ENCODE measurements around the gene ZNF267.
"Not testable (repeated sequence)": the region's sequence is repeated elsewhere in the genome, so short reads cannot be mapped to it uniquely, and the experiment has no call there.

ZNF267 gene

DNA sequence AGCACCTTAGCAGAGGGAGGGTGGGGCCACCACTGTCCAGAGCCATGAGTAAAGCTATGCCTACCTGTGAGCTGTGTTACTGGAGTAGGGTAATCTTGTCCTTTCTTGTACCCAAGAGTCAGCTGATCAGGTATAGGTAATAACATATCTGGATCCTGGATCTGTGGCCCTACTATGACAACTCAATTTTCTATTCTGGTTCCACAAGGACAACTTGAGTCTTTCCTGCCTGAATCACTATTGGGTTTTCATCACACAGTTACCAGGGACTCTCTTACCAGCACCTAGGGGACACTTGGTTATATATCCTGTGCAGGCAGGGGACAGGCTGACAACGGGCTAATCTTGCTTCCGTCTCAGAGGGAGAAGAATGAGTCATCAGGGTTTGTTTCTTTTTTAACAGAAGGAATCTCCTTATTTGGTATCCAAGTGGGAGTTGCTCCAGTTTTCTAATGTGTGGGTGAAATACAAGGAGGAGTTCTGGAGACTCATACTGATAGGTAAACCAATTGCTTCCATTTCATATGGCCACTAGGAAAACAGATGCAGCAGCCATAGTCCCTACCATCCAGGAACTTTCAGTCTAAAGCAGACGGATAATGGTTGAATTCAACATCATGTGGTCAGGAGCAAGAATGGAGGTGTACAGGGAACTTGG is 6.8 kb downstream of the ZNF267 start:
- DNase-seq: no peak

DNA sequence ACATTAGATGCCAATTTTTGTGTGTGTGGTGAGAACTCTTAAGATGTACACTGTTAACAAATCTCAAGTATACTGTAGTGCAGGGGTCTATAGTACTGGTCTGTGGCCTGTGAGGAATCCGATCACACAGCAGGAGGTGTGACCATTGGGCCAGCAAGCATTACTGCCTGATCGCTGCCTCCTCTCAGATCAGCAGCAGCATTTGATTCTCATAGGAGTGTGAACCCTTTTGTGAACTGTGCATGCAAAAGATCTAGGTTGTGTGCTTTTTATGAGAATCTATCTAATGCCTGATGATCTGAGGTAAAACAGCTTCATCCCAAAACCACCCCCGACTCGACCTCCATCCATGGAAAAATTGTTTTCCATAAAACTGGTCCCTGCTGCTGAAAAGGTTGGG is 12.6 kb downstream of the ZNF267 start:
- no peak for DNase-seq

DNA sequence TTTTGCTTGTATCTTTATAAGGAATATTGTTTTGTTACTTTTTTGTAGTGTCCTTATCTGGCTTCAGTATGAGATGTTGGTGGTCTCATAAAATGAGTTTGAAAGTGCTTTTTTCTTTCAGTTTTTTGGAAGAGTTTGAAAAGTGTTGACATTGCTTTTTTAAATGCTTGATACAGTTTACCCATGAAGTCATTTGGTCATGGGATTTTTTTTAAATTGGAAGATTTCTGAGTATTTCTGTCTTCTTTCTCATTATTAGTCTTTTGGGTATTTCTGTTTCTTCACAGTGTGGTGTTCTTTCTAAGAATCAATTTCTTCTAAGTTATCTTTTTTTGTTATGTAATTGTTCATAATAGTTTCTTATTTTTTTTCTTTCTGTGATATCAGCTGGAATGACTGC is 15.1 kb downstream of the ZNF267 start:
- no peak for DNase-seq

DNA sequence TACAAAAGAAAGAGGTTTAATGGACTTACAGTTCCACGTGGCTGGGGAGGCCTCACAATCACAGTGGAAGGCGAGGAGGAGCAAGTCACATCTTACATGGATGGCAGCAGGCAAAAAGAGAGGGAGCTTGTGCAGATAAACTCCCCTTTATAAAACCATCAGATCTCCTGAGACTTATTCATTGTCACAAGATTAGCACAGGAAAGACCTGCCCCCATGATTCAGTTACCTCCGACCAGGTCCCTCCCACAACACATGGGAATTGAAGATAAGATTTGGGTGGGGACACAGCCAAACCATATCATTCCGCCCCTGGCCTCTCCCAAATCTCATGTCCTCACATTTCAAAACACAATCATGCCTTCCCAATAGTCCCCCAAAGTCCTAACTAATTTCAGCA is 18.5 kb downstream of the ZNF267 start:
- DNase-seq: not testable (repeated sequence)

DNA sequence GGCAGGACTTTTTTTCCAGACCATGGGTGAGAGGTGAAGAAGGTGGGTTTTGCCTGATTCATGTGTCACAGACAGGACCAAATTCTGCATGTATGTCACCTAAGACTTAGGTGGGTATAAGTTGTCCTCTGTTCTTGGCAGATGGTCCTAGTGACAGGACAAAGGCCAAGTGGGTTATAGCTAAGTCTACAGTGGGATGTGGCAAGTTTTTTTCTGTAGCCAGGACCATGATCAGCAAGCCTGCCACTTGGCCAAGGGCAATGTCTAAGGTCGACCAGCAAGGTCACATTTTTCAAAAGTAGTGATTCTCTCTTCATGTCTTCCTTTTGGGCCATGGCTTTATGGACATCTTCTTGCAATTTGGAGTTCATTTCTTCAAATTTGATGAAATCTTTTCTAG is 20.2 kb downstream of the ZNF267 start:
- DNase-seq: no peak

DNA sequence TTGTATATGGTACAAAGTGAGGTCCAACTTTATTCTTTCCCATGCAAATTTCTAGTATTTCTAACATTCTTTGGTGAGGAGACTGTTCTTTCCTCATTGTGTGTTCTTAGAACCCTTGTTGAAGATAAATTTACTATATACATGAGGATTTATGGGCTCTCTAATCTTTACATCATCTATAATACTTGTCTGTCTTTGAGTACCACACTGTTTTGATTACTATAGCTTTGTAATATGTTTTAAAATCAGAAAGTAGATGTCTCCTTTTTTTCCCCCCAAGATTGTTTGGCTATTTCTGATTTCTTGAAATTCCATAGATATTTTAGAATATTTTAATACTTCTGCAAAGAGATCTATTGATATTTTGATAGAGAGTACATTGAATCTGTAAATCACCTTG is 23.7 kb downstream of the ZNF267 start:
- DNase-seq: no peak

DNA sequence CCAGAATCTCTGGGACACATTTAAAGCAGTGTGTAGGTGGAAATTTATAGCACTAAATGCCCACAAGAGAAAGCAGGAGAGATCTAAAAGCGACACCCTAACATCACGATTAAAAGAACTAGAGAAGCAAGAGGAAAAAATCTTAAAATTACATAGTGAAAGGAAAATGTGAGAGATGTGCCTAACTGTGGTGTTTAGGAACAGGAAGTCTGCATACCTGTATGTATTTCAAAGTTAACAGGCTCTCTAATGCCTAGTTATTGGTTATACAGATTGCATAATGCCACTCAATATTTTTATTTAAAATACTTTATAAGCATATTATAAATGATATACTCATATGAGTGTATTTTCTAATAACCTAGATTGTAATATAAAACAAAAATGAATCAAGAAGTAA is 25.9 kb downstream of the ZNF267 start:
- no peak for DNase-seq

DNA sequence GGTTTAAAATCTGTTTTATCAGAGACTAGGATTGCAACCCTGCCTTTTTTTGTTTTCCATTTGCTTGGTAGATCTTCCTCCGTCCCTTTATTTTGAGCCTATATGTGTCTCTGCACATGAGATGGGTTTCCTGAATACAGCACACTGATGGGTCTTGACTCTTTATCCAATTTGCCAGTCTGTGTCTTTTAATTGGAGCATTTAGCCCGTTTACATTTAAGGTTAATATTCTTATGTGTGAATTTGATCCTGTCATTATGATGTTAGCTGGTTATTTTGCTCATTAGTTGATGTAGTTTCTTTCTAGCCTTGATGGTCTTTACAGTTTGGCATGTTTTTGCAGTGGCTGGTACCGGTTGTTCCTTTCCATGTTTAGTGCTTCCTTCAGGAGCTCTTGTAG is 31.0 kb downstream of the ZNF267 start:
- DNase-seq: not testable (repeated sequence)

DNA sequence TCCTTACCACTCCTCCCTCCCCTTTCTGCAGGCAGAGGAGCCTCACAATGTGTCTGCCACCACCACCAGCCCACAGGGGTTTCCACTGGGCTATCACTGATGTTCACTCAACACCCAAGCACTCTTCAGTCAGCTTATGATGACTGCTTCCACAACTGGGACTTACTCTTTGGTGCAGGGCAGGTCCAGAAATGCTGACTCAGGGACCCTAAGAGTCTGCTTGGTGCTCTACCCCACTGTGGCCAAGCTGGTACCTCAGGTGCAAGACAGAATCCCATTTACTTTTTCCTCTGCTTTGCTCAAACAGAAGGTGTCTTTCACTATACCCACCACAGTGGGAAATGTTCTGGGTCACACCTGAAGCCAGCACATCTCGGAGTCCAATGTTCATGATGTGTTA is 40.1 kb downstream of the ZNF267 start:
- DNase-seq: no peak

DNA sequence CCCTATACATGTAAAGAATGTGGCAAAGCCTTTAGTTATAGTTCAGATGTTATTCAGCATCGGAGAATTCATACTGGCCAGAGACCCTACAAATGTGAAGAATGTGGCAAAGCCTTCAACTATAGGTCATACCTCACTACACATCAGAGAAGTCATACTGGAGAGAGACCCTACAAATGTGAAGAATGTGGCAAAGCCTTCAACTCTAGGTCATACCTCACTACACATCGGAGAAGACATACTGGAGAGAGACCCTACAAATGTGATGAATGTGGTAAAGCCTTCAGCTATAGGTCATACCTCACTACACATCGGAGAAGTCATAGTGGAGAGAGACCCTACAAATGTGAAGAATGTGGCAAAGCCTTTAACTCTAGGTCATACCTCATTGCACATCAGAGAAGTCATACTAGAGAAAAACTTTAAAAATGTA is 42.5 kb downstream of the ZNF267 start:
- no peak for DNase-seq

DNA sequence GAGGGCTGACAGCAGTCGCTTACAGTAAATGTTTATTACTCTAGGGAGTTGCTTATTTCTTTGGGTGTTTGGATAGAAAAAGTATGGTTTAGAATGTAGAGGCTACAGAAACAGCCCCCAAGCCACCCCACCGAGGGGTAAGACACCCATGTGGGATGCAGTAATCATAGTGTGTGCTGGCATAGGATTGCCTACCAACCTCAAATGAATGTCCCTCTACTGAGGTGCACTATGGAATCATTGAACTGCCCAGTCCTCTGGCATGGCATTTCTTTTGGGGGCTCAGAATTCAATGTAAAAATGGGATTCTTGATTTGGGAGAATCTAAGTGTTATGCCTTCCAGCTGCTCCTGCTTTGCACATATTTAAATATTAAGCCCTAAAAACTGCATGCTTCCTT is 46.8 kb downstream of the ZNF267 start:
- DNase-seq: no peak

DNA sequence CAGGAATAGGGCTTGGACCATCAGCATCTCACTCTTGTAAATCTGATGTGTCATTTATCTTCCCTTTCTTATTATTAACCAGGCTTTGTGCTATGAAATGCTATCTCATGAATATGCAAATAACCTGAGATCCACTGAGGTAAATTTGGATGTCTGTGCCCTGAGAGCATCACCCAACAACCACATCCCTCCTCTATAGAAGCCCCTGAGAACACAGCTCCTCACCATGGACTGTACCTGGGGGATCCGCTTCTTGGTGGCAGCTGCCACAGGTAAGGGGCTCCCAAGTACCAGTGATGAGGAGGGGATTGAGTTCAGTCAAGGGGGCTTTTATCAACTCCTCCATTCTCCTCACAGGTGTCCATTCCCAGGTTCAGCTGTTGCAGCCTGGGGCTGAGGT is 78.2 kb downstream of the ZNF267 start:
- DNase-seq: not testable (repeated sequence)

DNA sequence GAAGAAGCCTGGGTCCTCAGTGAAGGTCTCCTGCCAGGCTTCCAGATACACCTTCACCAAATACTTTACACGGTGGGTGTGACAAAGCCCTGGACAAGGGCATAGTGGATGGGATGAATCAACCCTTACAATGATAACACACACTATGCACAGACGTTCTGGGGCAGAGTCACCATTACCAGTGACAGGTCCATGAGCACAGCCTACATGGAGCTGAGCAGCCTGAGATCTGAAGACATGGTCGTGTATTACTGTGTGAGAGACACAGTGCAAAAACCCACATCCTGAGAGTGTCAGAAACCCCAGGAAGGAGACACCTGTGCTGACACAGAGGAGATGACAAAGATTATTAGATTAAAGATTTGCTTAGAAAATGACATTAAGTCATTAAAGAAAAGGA is 78.6 kb downstream of the ZNF267 start:
- DNase-seq: not testable (repeated sequence)

DNA sequence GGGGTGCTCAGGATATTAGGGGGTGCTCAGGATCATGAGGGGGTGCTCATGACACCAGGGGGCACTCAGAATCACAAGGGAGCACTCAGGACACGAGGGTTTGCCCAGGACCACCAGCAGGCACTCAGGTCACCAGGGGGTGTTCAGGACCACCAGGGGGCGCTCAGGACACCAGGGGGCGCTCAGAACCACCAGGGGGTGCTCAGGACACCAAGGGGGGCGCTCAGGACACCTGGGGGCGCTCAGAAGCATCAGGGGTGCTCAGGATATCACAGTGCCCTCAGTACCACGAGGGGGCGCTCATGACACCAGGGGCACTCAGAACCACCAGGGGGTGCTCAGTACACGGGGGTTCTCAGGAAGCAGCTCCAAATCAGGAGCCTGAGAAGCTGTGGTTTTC is 82.6 kb downstream of the ZNF267 start:
- DNase-seq: not testable (repeated sequence)

DNA sequence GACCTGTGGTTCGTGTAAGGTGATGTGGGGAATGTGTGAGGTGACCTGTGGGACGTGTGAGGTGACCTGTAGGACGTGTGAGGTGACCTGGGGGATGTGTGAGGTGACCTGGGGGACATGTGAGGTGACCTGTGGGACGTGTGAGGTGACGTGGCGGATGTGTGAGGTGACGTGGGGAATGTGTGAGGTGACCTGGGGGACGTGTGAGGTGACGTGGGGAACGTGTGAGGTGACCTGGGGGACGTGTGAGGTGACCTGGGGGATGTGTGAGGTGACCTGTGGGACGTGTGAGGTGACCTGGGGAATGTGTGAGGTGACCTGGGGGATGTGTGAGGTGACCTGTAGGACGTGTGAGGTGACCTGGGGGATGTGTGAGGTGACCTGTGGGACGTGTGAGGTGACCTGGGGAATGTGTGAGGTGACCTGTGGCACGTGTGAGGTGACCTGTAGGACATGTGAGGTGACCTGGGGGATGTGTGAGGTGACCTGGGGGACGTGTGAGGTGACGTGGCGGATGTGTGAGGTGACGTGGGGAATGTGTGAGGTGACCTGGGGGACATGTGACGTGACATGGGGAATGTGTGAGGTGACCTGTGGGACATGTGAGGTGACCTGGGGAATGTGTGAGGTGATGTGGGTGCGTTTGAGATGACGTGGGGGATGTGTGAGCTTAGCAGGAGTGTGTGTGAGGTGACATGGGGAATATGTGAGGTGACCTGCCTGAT is 86.7 kb downstream of the ZNF267 start:
- not testable (repeated sequence) for DNase-seq

Data from right forelimb (tissue), 1 donor.